ENCODE results near the gene XRN1. TPM values are rescaled to one million over a fixed set of nuclear protein-coding genes. Genes with fewer than 3 reads are reported as not detected.

The XRN1 gene
- total RNA-seq, 2 experiments from 2014 or later: 85.7 to 97.6 TPM

DNA sequence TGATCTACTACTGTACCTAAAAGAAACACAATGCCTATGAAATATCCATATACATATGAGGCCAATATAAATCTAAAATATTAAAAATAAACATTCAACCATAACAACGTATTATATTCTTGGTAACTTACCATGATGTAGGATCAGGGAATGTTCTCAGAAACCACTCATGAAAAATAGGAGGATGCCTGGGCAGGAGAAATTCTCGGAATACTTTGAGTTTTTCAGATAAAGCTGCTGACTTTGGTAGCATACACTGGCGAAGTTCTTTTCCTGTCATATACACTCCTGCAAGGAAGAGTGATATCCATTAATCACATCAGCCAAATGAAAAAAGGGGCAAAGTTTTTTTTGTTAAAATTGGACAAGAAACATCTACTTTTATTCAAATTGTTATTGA lies 11.3 kb upstream of the XRN1 start:
- H3K27me3 Mint-ChIP-seq: no peaks in the 10 kb centered on the region
- Histone ChIP-seq H3K36me3 (ENCODE audit: insufficient read depth, low read length) (peaks cover 36% of the 10 kb centered on the region), H3K4me3 (ENCODE audit: low read length) (no peak overlapping the region), H3K27ac (ENCODE audit: low read depth in 1 of 2, low read length in 2 of 2) (no peak overlapping the region), H3K27me3 (ENCODE audit: control insufficient read depth in 1 of 2, insufficient read depth in 2 of 2, low read length in 2 of 2) (no peaks in the 10 kb centered on the region), H3K4me1 (ENCODE audit: insufficient read depth, low read length) (no peaks in the 10 kb centered on the region), H3K9me3 (ENCODE audit: control insufficient read depth in 1 of 2, insufficient read depth in 1 of 2, low read length in 2 of 2) (no peaks in the 10 kb centered on the region)
- ChIA-PET CTCF (no interaction called here), POLR2A (no interaction called here)
- H3K4me1 Mint-ChIP-seq (ENCODE audit: low read depth): no peaks in the 10 kb centered on the region
- no peaks in the 10 kb centered on the region for H3K9me3 Mint-ChIP-seq
- no peak overlapping the region for H3K27ac Mint-ChIP-seq
- peaks cover 61% of the 10 kb centered on the region for H3K36me3 Mint-ChIP-seq (ENCODE audit: low read depth)
- DNase-seq (no peak), ATAC-seq (ENCODE audit: poor library complexity) (no peak)
- intact Hi-C loops (cut with DNase I, micrococcal nuclease): loop anchor here in 1 of 2 experiments (10.0 kb wide), 1 partner anchor 266 kb away; the partner anchor contains the start of gene TRPC1
- H3K4me3 Mint-ChIP-seq: no peak overlapping the region
- TF ChIP-seq, protein P1, sequence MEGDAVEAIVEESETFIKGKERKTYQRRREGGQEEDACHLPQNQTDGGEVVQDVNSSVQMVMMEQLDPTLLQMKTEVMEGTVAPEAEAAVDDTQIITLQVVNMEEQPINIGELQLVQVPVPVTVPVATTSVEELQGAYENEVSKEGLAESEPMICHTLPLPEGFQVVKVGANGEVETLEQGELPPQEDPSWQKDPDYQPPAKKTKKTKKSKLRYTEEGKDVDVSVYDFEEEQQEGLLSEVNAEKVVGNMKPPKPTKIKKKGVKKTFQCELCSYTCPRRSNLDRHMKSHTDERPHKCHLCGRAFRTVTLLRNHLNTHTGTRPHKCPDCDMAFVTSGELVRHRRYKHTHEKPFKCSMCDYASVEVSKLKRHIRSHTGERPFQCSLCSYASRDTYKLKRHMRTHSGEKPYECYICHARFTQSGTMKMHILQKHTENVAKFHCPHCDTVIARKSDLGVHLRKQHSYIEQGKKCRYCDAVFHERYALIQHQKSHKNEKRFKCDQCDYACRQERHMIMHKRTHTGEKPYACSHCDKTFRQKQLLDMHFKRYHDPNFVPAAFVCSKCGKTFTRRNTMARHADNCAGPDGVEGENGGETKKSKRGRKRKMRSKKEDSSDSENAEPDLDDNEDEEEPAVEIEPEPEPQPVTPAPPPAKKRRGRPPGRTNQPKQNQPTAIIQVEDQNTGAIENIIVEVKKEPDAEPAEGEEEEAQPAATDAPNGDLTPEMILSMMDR (IDR thresholded peaks at IDR 0.05): no peak

DNA sequence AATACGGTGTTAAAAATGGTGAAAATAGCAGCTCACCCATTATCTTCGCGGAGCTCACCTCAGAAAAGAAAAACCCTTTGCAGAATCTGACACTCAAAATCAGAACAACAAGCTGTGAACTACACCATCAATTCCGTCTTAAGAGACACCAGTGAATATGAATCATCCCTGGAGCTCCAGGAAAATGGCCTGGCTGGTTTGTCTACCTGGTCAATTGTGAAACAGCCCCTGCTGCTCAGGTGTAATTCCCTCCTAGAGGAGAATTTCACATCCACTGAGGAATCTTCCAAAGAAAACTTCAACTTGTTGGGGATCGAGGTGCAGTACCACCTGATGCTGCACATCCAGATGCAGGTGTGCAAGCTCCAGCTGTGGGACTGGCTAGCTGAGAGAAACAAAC lies 3.0 kb upstream of the XRN1 start:
- no peak overlapping the region for H3K4me3 Mint-ChIP-seq
- H3K4me1 Mint-ChIP-seq (ENCODE audit: low read depth): peaks cover 30% of the 10 kb centered on the region
- Histone ChIP-seq H3K27me3 (ENCODE audit: control insufficient read depth in 1 of 2, insufficient read depth in 2 of 2, low read length in 2 of 2) (no peaks in the 10 kb centered on the region), H3K4me1 (ENCODE audit: insufficient read depth, low read length) (no peaks in the 10 kb centered on the region), H3K36me3 (ENCODE audit: insufficient read depth, low read length) (peaks cover 6% of the 10 kb centered on the region), H3K4me3 (ENCODE audit: low read length) (no peak overlapping the region), H3K9me3 (ENCODE audit: control insufficient read depth in 1 of 2, insufficient read depth in 1 of 2, low read length in 2 of 2) (no peaks in the 10 kb centered on the region), H3K27ac (ENCODE audit: low read depth in 1 of 2, low read length in 2 of 2) (no peak overlapping the region)
- ATAC-seq (ENCODE audit: poor library complexity): no peak
- no peaks in the 10 kb centered on the region for H3K9me3 Mint-ChIP-seq
- no peak overlapping the region for H3K27ac Mint-ChIP-seq
- CTCF ChIA-PET: no interaction called here
- H3K36me3 Mint-ChIP-seq (ENCODE audit: low read depth): peaks cover 63% of the 10 kb centered on the region
- DNase-seq: no peak
- POLR2A ChIA-PET: interaction anchor here (1.1 kb wide), 1 partner anchor 551 kb away, joined by 3 read pairs; the partner anchor contains the start of gene U2SURP
- TF ChIP-seq, protein P1 (IDR thresholded peaks at IDR 0.05): no peak
- intact Hi-C loops (cut with DNase I, micrococcal nuclease): loop anchor here in 1 of 2 experiments (2.0 to 10.0 kb wide), 4 partner anchors 126 to 714 kb away; partner anchors contain the start of genes RNF7 and TRPC1
- H3K27me3 Mint-ChIP-seq: no peaks in the 10 kb centered on the region

DNA sequence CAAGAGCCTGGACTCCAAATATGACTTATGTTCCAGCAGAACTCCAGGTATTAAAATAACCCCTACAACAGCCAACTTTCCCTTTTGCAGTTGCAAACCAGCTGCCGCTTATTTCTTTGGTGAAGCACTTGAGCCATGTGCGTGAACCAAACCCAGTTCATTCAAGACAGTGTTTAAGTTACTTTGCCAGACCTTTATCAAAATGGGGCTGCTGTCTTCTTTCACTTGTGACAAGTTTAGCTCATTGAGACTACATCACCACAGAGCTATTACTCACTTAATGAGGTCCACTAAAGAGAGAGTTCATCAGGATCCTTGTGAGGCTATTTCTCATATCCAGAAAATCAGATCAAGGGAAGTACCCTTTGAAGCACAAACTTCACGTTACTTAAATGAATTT lies 2.4 kb upstream of the XRN1 start:
- Histone ChIP-seq H3K9me3 (ENCODE audit: control insufficient read depth in 1 of 2, insufficient read depth in 1 of 2, low read length in 2 of 2) (no peaks in the 10 kb centered on the region), H3K4me1 (ENCODE audit: insufficient read depth, low read length) (peaks cover 4% of the 10 kb centered on the region), H3K36me3 (ENCODE audit: insufficient read depth, low read length) (peaks cover 5% of the 10 kb centered on the region), H3K4me3 (ENCODE audit: low read length) (no peak overlapping the region), H3K27ac (ENCODE audit: low read depth in 1 of 2, low read length in 2 of 2) (no peak overlapping the region), H3K27me3 (ENCODE audit: control insufficient read depth in 1 of 2, insufficient read depth in 2 of 2, low read length in 2 of 2) (no peaks in the 10 kb centered on the region)
- no peak for DNase-seq
- Mint-ChIP-seq H3K27me3 (no peaks in the 10 kb centered on the region), H3K4me3 (peak overlapping the region; percentile 30), H3K9me3 (no peaks in the 10 kb centered on the region), H3K36me3 (ENCODE audit: low read depth) (peaks cover 63% of the 10 kb centered on the region), H3K4me1 (ENCODE audit: low read depth) (peaks cover 37% of the 10 kb centered on the region), H3K27ac (peak overlapping the region; percentile 52)
- ChIA-PET POLR2A (interaction anchor here (0.9 kb wide), 1 partner anchor 551 kb away, joined by 3 read pairs; the partner anchor contains the start of gene U2SURP), CTCF (no interaction called here)
- TF ChIP-seq, protein P1 (IDR thresholded peaks at IDR 0.05): no peak
- intact Hi-C loops (cut with DNase I, micrococcal nuclease): loop anchor here in 1 of 2 experiments (2.0 to 10.0 kb wide), 4 partner anchors 127 to 713 kb away; partner anchors contain the start of genes RNF7 and TRPC1
- ATAC-seq (ENCODE audit: poor library complexity): no peak
